Measurements from ENCODE around the gene RAD51B.
"Not testable (repeated sequence)": the region's sequence is repeated elsewhere in the genome, so short reads cannot be mapped to it uniquely, and the experiment has no call there.

RAD51B gene

GRCh38 chr14:68416171-68416570 is 596.6 kb downstream of the RAD51B start:
- no peak for DNase-seq (ENCODE audit: low read depth in 4 of 4, low spot score in 1 of 4)

GRCh38 chr14:68417009-68417650 is 597.6 kb downstream of the RAD51B start:
- no peak for DNase-seq (ENCODE audit: low read depth in 4 of 4, low spot score in 1 of 4)

- DNase-seq (ENCODE audit: low read depth in 4 of 4, low spot score in 1 of 4): no peak
Measured at GRCh38 chr14:68418174-68419118, 598.9 kb downstream of the RAD51B start.

- no peak for DNase-seq (ENCODE audit: low read depth in 4 of 4, low spot score in 1 of 4)
Measured at GRCh38 chr14:68420350-68420749, 600.8 kb downstream of the RAD51B start.

GRCh38 chr14:68421116-68421515 is 601.5 kb downstream of the RAD51B start:
- DNase-seq (ENCODE audit: low read depth in 4 of 4, low spot score in 1 of 4): no peak

GRCh38 chr14:68423686-68424085 is 604.1 kb downstream of the RAD51B start:
- DNase-seq (ENCODE audit: low read depth in 4 of 4, low spot score in 1 of 4): no peak

- DNase-seq (ENCODE audit: low read depth in 4 of 4, low spot score in 1 of 4): no peak
Measured at GRCh38 chr14:68424443-68425172, 605.0 kb downstream of the RAD51B start.

GRCh38 chr14:68426661-68427549 is 607.3 kb downstream of the RAD51B start:
- no peak for DNase-seq (ENCODE audit: low read depth in 4 of 4, low spot score in 1 of 4)

GRCh38 chr14:68427550-68427890 is 607.9 kb downstream of the RAD51B start:
- no peak for DNase-seq (ENCODE audit: low read depth in 4 of 4, low spot score in 1 of 4)

GRCh38 chr14:68428900-68429299 is 609.3 kb downstream of the RAD51B start:
- DNase-seq (ENCODE audit: low read depth in 4 of 4, low spot score in 1 of 4): not testable (repeated sequence)

- DNase-seq (ENCODE audit: low read depth in 4 of 4, low spot score in 1 of 4): not testable (repeated sequence)
Measured at GRCh38 chr14:68434173-68434572, 614.6 kb downstream of the RAD51B start.

GRCh38 chr14:68435631-68436030 is 616.1 kb downstream of the RAD51B start:
- not testable (repeated sequence) for DNase-seq (ENCODE audit: low read depth in 4 of 4, low spot score in 1 of 4)

GRCh38 chr14:68439676-68440075 is 620.1 kb downstream of the RAD51B start:
- DNase-seq (ENCODE audit: low read depth in 4 of 4, low spot score in 1 of 4): no peak

- no peak for DNase-seq (ENCODE audit: low read depth in 4 of 4, low spot score in 1 of 4)
Measured at GRCh38 chr14:68440820-68441219, 621.2 kb downstream of the RAD51B start.

GRCh38 chr14:68441542-68441941 is 622.0 kb downstream of the RAD51B start:
- DNase-seq (ENCODE audit: low read depth in 4 of 4, low spot score in 1 of 4): no peak

GRCh38 chr14:68442828-68443629 is 623.5 kb downstream of the RAD51B start:
- no peak for DNase-seq (ENCODE audit: low read depth in 4 of 4, low spot score in 1 of 4)

- DNase-seq (ENCODE audit: low read depth in 4 of 4, low spot score in 1 of 4): no peak
Measured at GRCh38 chr14:68444449-68445168, 625.0 kb downstream of the RAD51B start.

GRCh38 chr14:68446243-68447040 is 626.9 kb downstream of the RAD51B start:
- DNase-seq (ENCODE audit: low read depth in 4 of 4, low spot score in 1 of 4): no peak

Measured in stimulated activated CD4-positive, alpha-beta T cell treated with anti-CD3 and anti-CD28 coated beads, Interleukin-1b, Interleukin-23, amount 100 ng/mL, for 24 hours (primary cell).